ENCODE measurements around the gene ANO8.

DNA sequence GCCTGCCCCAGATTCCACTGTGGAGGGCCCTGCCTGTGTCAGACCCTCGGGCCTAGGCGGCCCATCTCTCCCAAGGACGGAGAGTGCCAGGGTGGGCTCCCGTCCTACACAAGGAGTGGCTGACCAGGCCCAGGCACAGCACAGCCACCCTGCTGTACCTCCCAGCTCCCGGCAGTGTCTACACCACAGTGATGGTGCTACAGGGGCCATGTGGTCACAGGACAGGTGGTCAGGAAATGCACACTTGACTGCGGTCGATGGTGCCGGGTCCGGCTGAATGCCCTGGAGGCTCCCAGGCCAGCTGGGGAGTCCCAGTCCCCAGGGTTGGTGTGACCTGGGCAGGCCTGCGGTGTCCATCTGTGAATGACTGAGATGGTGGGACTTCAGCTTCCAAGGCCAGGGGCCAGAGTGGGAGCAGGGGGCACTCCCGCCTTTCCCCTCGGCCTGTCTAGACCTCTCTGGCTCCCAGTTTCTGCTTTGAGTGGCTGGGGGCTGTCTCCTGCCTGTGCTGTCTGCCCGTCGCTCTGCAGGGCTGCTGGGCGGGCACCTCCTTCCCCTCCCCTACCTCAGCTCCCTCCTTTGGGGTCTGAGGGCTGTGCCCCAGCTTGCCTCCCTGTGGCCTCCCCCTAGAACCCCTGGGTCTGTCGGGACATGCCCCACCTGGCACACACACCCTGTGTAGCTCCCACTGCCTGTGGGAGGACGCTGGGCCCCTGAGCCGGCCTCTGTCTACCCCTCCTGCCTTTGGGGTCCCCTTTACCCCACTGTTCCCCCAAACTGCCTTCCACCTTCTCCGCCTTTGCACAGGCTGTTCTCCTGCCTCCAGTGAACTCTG, 12.8 kb downstream of the ANO8 start:
- TF ChIP-seq FOXP1 (IDR thresholded peaks at IDR 0.05) (no peak), FOXP1 (CRISPR knock-in tag; IDR thresholded peaks at IDR 0.05) (no peak), ZNF260 (CRISPR knock-in tag; IDR thresholded peaks at IDR 0.05; ENCODE audit: borderline replicate concordance, low read depth) (no peak), MTF1 (CRISPR knock-in tag; IDR thresholded peaks at IDR 0.05) (no peak), POLR2A (IDR thresholded peaks at IDR 0.05; ENCODE audit: insufficient read depth in 1 of 2, low read depth in 2 of 2, low read length in 2 of 2) (no peak), ZNF75D (CRISPR knock-in tag; IDR thresholded peaks at IDR 0.05; ENCODE audit: borderline replicate concordance) (no peak), MAFF (IDR thresholded peaks at IDR 0.05; ENCODE audit: low read depth, low read length) (no peak), TCF12 (IDR thresholded peaks at IDR 0.05) (no peak), TCF12 (CRISPR knock-in tag; IDR thresholded peaks at IDR 0.05) (no peak)
